Head of caudate nucleus (tissue), 42 donors: ENCODE data around the gene JPT2.
"Not testable (repeated sequence)": the region's sequence is repeated elsewhere in the genome, so short reads cannot be mapped to it uniquely, and the experiment has no call there.

ENCODE experiments used
- DNase-seq, 42 donors: peaks; one replicate each; pipeline versions ENCODE4 v3.0.0 to v3.0.0-alpha.2; 2020 to 2021; ENCODE audit warnings: mixed read lengths in 7 of 42
- intact Hi-C: fragments of 100-400 bp; cut with DNase I; formaldehyde crosslinking; loops from one replicate; pipeline ENCODE4 v1.15.0; 2022

JPT2 gene

DNA sequence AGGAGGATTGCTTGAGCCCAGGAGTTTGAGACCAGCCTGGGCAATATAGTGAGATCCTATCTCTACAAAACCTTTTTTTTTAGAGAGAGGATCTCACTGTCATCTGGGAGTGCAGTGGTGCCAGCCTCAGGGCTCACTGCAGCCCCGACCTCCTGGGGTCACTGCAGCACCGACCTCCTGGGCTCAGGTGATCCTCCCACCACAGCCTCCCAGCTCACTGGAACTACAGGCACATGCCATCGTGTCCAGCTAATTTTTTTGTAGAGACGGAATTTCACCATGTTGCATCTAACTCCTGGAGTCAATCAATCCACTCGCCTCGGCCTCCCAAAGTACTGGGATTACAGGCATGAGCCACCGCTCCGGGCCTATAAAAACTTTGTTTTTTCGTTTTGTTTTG, 43.3 kb downstream of the JPT2 start:
- no peak for DNase-seq
- intact Hi-C loops, result no loop called here

DNA sequence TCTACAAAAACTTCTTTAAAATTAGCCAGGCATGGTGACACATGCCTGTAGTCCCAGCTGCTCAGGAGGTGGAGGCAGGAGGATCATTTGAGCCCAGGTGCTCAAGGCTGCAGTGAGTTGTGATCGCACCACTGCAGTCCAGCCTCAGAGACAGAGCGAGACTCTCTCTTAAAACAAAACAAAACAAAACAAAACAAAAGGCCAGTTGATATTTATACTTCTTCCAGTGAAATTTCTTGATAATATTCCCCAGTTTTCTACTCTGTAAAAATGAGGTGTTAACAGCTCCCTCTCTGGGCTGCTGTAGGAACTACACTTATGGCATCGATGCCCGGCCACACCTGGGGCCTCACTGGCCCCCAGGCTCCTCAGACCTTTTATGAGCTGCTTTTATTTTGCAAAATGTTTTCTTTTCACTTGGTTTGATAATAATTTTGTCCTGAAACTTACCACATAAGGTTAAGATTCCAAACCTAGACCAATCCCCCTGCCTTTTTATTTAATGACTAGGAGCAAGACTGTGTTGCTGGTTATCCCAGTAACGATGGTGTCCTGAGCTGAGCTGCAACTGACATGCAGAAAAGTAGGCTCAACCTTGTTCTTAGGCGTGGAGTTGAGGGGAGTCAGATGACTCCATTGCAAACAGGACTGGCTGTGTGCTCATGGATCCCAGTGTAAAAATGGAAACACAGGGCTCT, 45.5 kb downstream of the JPT2 start:
- peak in 32 of 42 donors; percentile 31 to 86 (median 63) for DNase-seq
- intact Hi-C loops, result no loop called here

DNA sequence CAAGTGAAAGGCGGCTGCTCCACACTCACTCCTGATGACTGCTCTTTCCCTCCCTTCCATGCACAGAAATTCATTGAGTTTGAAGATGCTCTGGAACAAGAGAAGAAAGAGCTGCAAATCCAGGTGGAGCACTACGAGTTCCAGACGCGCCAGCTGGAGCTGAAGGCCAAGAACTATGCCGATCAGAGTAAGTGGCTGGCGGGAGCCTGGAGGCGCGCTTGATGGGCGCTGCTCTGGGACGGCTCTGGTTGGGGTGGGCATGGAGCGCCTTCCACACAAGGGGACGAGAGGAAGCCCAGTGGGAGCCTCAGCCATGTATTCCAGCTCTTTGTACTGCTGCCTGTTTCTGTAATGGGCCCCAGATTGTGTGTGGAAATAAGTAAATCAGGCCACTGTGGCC, 46.4 kb downstream of the JPT2 start:
- intact Hi-C loops, result no loop called here
- no peak for DNase-seq

DNA sequence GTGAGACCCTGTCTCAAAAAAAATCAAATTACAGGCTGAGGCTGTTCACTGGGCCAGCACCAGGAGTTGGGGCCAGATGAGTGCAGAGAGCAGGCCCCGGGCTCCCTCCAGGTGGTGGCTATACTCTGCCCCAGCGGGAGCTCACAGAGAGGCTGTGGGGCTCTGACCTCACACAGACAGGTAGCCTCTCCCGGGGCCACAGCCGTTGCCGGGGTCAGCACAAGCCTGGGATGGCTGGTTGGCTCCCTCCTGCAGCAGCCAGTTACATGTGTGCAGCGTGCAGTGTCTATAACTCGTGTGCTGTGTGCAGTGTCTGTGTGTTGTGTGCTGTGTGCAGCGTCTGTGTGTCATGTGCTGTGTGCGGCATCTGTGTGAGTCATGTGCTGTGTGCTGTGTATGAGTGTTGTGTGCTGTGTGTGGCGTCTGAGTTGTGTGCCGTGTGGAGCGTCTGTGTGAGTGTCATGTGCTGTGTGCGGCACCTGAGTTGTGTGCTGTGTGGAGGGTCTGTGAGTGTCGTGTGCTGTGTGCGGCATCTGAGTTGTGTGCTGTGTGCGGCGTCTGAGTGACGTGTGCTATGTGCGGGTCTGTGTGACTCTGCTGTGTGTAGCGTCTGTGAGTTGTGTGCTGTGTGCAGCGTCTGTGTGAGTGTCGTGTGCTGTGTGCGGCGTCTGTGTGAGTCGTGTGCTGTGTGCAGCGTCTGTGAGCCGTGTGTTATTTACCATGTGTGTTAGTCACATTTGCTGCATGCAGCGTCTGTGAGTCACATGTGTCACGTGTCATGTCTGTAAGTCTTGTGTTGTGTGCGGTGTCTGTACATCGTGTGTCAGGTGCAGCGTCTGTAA, 48.8 kb downstream of the JPT2 start:
- intact Hi-C loops, result no loop called here
- DNase-seq, result no peak

- intact Hi-C loops, result no loop called here
- DNase-seq, result no peak
Observed at GRCh38 chr16:1727651-1728624, 49.9 kb downstream of the JPT2 start.

DNA sequence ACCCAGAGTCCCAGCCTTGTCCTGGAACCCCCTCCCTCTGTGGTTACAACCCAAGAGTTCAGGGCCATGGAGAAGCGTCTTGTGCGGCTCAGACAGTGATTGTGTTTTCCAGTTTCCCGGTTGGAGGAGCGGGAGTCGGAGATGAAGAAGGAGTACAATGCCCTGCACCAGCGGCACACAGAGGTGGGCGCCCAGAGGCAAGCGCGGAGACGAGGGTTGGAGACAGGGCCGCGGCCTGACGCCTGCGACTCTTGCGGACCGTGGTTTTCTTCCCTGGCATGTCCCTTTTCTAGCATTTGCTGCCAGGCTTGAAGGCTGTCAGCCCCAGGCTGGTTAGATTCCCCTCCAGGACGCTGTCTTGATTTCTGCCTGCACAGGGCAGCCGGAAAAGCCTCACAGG, 50.9 kb downstream of the JPT2 start:
- intact Hi-C loops, result no loop called here
- DNase-seq, result no peak

GRCh38 chr16:1729445-1729844, 51.4 kb downstream of the JPT2 start:
- intact Hi-C loops, result no loop called here
- no peak for DNase-seq

GRCh38 chr16:1731073-1731472, 53.0 kb downstream of the JPT2 start:
- DNase-seq, result peak in 9 of 42 donors; percentile 33 to 61 (median 49)

DNA sequence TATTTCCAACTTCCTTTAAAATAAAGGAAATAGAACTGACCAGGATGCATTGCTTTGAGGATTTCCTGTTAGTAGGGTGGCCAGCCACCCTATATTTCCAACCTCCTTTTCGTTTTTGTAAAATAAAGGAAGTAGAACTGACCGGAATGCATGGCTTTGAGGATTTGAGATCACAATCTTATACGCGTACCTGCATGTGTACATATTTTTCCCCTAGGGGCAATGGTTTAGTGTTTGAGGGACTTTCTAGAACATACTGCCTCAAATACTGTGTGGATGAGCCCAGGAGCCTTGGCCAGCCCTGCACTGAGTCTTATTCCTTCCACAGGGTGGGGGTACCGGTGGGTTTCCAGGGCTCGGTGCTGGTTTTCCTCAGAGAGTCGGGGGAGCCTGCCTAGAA, 53.5 kb downstream of the JPT2 start:
- DNase-seq, result no peak
- intact Hi-C loops, result no loop called here

More at GRCh38 chr16:1731073-1731472, 53.0 kb downstream of the JPT2 start:
- intact Hi-C loops, result no loop called here

GRCh38 chr16:1732071-1732470, 54.0 kb downstream of the JPT2 start:
- DNase-seq, result no peak
- intact Hi-C loops, result no loop called here

GRCh38 chr16:1732551-1732987, 54.5 kb downstream of the JPT2 start:
- intact Hi-C loops, result not testable (repeated sequence)
- DNase-seq, result peak in 16 of 42 donors; percentile 17 to 56 (median 30)

DNA sequence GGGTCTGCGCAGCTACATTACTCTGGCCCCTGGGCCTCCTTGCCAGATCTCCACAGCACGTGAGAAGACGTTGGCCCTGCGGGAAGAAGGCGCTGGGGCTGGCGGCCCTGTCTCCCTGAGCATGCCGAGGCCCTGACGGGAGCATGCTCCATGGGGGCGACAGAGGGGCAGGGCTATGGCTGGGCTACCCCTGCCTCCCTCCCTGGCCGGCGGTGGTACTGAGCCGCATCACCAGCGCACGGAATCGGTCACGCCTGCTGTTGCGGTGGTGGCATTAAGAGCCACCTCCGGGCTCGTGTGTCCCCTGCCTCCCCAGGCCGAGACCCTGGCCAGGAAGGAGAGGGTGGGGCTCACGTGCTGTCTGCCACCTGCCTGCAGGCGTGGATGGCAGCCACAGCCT, 56.0 kb downstream of the JPT2 start:
- intact Hi-C loops, result no loop called here
- no peak for DNase-seq

- no peak for DNase-seq
- intact Hi-C loops, result no loop called here
Observed at GRCh38 chr16:1734816-1735215, 56.7 kb downstream of the JPT2 start.

- no peak for DNase-seq
- intact Hi-C loops, result no loop called here
Observed at GRCh38 chr16:1740234-1740633, 62.2 kb downstream of the JPT2 start.

DNA sequence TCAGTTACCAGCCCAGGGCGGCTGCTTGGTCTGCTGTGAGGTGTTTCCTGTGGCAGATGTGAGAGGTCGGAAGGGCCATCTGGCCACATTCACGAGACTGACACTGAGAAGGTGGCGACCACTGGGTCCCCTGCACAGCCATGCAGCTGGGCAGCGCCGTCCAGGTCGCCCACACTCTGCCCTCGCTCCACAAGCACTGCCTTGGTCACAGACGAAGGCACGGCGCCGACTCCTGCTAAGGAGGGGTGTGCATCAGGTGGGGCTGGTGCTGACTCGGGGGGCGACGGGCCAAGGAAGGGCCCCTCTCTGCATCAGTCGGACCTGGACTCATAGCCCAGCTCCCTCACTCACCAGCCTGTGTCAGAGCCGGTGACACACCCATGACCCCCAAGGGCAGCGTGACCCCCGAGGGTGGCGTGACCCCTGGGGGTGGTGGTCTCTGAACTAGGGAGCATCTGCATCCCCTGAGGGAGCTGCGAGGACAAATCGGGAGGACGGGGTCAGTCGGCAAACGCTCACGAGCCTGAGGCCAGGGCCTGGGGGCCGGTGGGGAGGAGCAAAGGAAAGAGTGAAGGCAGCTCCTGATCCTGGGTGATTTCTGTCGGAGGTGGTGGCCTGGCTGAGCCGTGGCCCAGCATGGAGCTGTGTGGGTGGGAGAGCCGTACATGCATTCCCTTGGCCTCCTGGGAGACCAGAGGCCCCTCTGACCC, 62.9 kb downstream of the JPT2 start:
- intact Hi-C loops, result no loop called here
- DNase-seq, result no peak

- intact Hi-C loops, result no loop called here
- no peak for DNase-seq
Observed at GRCh38 chr16:1741553-1742165, 63.6 kb downstream of the JPT2 start.

DNA sequence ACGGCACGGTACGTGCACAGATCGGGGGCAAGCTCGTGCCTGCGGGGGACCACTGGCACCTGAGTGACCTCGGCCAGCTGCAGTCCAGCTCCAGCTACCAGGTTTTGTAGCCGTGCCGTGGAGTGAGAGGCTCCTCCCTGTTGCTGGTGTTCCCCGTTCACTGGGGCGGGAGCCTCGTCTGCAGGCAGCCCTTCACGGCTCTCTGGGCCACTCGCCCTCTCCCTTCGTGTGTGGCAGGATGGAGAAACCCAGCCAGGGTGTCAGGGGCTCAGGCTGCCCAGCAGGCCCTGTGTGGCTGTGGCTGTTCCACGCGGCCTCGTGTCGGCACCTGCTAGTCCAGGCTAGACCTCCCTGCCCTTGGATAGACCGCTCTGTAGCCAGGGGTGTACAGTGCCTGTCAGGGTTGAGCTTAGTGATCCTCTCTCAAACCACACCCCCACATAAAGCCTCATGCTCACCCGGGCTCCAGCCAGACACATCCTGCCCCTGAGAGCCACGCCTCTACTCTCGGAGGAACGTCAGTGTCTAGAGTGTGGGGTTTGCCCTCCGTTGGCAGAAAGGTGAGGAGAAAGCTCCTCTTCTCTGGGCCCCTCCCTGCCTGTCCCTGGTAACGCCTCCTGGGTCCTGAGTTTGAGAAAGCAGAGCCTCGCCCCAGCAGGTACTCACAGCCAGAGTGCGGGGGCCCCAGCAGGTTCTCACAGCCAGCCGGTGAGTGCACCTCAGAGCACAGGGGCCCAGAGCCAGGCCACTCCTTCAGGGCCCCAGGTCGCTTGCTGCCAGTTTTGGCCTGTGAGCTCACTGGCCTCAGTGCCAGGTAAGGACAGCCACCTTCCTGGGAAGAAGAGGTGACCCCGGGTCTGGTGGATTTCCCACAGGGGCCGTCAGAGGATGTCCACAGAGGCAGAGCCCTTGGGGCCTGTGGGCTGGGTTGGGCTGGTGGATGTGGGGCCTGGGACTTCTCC, 65.6 kb downstream of the JPT2 start:
- DNase-seq, result no peak
- intact Hi-C loops, result no loop called here
